Fibroblast of the conjunctiva (primary cell): Measurements from ENCODE around the gene CHRM3.
"Not testable (repeated sequence)": the region's sequence is repeated elsewhere in the genome, so short reads cannot be mapped to it uniquely, and the experiment has no call there.

Experiments used
- DNase-seq: peaks from one replicate; pipeline ENCODE4 v3.0.0-alpha.2; 2010; ENCODE audit warnings: low read depth

CHRM3 gene

GRCh38 chr1:239386453-239387303 lies at the start of gene CHRM3:
TSS of gene CHRM3 (plus strand) at chr1:239386568. CDS start at chr1:239907452, 520,884 bp downstream.
- no peak for DNase-seq

- DNase-seq = no peak
Observed at GRCh38 chr1:239337799-239338430, 48.5 kb upstream of the CHRM3 start.

- DNase-seq = no peak
Observed at GRCh38 chr1:239347776-239348175, 38.6 kb upstream of the CHRM3 start.

DNA sequence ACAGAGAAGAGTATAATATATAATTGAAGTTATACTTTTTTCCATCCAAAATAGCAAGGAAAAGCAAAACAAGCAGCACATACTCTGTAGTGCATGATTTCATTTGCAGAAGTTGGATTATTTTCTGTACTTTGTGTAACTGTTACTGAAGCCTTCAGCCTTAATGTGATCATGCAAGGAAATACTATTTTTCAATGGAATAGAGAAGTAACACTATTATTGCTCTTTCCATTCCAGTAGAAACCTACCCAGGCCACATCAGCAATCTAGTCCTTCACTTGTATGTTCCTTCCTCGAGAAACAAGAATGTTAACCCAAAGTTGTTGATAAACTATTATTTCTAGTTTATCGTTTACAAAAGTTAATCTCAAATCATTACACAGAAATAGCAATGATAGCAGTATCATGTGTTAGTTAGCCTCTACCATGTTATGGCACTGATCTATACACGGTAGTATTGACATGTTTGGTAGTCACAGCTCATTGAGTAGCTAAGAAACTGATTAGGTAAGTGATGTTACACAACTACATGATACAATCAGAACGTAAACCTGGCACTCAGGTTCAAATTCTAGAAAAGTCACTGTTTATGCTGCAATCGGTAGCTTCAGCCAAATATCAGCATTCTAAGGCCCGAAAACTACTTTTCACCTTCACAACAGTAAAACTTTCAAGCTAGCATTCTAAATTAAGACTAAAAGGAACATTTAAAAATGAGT lies 37.6 kb upstream of the CHRM3 start:
- no peak for DNase-seq

DNA sequence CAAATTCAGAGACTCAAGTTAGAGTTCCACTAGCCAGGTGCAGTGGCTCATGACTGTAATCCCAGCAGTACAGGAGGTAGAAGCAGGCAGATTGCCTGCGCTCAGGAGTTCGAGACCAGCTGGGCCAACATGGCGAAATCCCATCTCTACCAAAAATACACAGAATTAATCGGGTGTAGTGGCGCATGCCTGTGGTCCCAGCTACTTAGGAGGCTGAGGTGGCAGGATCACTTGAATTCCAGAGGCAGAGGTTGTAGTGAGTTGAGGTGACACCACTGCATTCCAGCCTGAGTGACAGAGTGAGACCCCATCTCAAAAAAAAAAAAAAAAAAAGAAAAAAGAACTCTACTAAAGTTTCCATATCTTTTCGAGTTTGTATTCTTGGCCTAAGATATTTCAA lies 36.7 kb upstream of the CHRM3 start:
- no peak for DNase-seq

GRCh38 chr1:239353536-239353935 lies 32.8 kb upstream of the CHRM3 start:
- DNase-seq = no peak

DNA sequence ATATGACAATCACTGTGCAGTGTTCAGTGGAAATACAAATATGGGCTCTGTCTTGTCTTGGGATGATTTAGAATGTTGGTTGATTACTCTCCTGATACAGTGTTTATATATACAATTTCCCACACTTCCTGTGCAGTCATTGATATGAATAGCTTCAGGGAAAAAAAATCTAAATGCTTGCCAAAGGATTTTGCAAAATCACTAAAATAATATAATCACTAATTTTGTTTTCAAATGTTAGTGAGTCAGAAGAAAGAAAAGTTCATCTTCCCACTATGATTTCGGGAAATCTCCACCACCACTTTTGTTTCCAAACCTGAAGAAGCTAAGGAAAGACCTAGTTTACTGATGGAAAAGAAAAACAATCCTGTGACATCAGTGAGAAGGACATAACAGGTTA lies 32.1 kb upstream of the CHRM3 start:
- DNase-seq = no peak

DNA sequence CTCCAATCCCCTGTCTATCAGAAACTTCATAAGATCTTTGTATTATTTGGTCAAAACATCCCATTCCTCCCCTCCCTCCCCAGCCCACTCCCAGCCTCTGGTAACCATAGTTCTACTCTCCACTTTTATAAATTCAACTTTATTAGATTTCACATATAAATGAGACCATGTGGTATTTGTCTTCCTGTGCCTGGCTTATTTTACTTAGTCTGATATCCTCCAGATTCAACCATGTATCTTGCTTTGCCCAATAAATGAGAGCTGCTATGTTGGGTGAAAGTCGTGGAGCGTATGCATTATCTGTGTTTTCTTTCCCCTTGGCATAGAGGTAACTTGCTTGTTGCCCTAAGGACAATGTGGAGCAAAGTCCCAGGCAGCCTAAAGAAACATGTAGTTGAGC lies 28.5 kb upstream of the CHRM3 start:
- DNase-seq = no peak

- DNase-seq = peak; percentile 65
Observed at GRCh38 chr1:239361403-239361802, 25.0 kb upstream of the CHRM3 start.

- no peak for DNase-seq
Observed at GRCh38 chr1:239363930-239364329, 22.4 kb upstream of the CHRM3 start.

- DNase-seq = no peak
Observed at GRCh38 chr1:239367196-239367810, 19.1 kb upstream of the CHRM3 start.

- no peak for DNase-seq
Observed at GRCh38 chr1:239368436-239369109, 17.8 kb upstream of the CHRM3 start.

DNA sequence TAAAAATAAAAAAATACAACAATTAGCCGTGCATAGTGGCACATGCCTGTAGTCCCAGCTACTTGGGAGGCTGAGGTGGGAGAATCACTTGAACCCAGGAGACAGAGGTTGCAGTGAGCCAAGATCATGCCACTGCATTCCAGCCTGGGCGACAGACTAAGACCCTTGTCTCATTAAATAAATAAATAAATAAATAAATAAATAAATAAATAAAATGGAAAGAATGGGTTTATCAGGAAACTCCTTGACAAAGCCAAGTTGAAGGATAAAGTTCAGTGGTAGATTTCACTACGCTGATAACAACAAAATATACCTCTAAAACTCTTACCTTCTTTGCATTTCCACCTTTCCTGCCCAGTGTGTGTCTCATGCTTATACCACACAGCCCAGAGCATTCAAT lies 15.5 kb upstream of the CHRM3 start:
- not testable (repeated sequence) for DNase-seq

DNA sequence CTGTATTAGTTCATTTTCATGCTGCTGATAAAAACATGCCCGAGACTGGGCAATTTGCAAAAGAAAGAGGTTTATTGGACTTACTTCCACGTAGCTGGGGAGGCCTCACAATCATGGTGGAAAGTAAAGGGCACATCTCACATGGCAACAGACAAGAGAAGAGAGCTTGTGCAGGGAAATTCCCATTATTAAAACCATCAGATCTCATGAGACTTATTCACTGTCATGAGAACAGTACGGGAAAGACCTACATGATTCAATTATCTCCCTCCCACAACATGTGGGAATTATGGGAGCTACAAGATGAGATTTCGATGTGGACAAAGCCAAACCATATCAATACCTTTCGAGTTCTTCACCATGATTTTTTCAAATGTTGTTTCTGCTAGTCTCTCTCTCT lies 3.7 kb upstream of the CHRM3 start:
- no peak for DNase-seq

DNA sequence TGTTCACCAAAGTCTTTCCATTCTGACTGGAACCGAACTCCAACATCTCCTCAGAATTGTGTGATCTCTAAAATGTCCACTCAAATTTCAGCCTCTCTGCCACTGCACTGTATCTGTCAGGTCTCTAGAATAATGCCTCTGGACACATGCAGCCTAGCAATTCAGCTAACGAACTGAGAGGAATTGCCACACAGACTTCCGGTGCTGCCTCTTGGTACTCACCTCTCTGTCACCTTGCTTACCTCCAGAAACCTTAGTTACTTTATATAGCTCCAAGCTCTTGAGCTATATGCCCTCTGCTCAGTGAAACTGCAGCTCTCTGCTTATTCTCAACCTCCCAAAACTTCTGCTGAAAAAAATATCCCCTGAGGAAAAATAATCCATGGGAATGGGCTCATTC lies 2.7 kb upstream of the CHRM3 start:
- no peak for DNase-seq

- no peak for DNase-seq
Observed at GRCh38 chr1:239387304-239388158, 1.2 kb downstream of the CHRM3 start.

DNA sequence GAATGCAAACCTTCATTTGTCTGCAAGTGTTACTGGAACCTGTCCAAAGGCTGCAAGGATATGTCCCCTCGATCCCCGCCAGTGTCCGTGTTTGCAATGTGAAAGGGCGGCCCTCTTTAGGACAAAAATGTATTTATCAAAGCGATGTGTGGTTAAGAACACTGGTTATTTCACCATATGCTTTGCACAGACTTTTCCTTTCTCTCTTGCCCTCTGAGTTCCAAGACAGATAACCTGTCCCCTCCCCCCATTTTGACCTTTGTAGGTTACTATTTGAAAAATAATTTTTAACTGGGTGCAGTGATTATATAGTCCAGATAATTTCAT lies 1.8 kb downstream of the CHRM3 start:
- no peak for DNase-seq

DNA sequence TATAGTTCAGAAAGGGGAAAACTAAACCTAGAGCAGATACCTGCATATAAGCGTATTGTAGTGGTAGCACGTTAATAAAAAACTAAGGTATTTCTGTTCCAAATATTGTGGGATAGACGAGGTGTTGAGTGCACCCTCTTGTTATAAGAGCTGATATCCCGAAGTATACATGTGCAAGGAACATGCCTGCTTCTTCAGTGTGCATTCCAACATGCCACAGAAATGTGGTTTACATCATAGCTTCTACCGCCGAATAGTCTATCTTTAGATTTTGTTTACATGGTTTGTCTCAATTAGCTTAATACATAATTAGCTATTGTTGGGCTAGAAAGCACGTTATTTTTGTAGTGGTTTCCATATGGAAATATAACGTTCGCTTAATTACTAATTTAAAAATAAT lies 2.2 kb downstream of the CHRM3 start:
- no peak for DNase-seq

GRCh38 chr1:239389703-239390102 lies 3.3 kb downstream of the CHRM3 start:
- DNase-seq = no peak

GRCh38 chr1:239392271-239392670 lies 5.9 kb downstream of the CHRM3 start:
- no peak for DNase-seq

- DNase-seq = no peak
Observed at GRCh38 chr1:239394107-239394506, 7.7 kb downstream of the CHRM3 start.
